Thyroid gland (tissue), 4 donors: ENCODE data around the gene PNPLA1. TPM values are rescaled to one million over a fixed set of nuclear protein-coding genes. Genes with fewer than 3 reads are reported as not detected.

Source experiments
- DNase-seq, 2 donors: peaks; one replicate each; pipeline ENCODE4 v3.0.0-alpha.2; 2019
- H3K27ac ChIP-seq, 3 donors: fragments of 200-600 bp; sonication (generic); 1 replicate in 2 of 3; 2 replicates in 1 of 3; pipeline ENCODE4 v1.5.1; 2016 to 2019; ENCODE audit warnings: mild to moderate bottlenecking in 1 of 3, moderate library complexity in 1 of 3
- H3K27me3 ChIP-seq: fragments of 200-600 bp; sonication (generic); one replicate; pipeline ENCODE4 v1.5.1; 2019
- H3K36me3 ChIP-seq, 2 donors: fragments of 200-600 bp; sonication (generic); one replicate each; pipeline ENCODE4 v1.5.1; 2016 to 2019
- H3K4me1 ChIP-seq, 2 donors: fragments of 200-600 bp; sonication (generic); one replicate each; pipeline ENCODE4 v1.5.1; 2017 to 2019
- H3K4me3 ChIP-seq, 3 donors: fragments of 200-600 bp; sonication (generic); replicated peaks in 1 of 3; 1 replicate in 2 of 3; 2 replicates in 1 of 3; pipeline ENCODE4 v1.5.1; 2016; ENCODE audit warnings: mild to moderate bottlenecking in 1 of 3
- H3K9me3 ChIP-seq: fragments of 200-600 bp; sonication (generic); one replicate; pipeline ENCODE4 v1.5.1; 2017
- CTCF ChIP-seq, 6 experiments: fragments of 200-600 bp in 3 of 6; fragments of 450-650 bp in 3 of 6; sonication (generic) in 3 of 6; IDR thresholded peaks; one replicate each; pipeline ENCODE4 v1.5.1; 2016 to 2019; ENCODE audit warnings: antibody characterized with exemption in 6 of 6, mild to moderate bottlenecking in 2 of 6, inconsistent platforms in 1 of 6, moderate library complexity in 1 of 6
- POLR2A ChIP-seq, 2 donors: fragments of 450-650 bp; IDR thresholded peaks; one replicate each; pipeline ENCODE4 v1.6.1; 2017; ENCODE audit warnings: antibody characterized with exemption in 2 of 2, mild to moderate bottlenecking in 2 of 2, moderate library complexity in 1 of 2
- WGBS, 2 donors: methylation state at CpG; one replicate each; pipeline ENCODE4 v1.1.5; 2017; 5-methylcytosine and 5-hydroxymethylcytosine counted together
- intact Hi-C: fragments of 100-400 bp; cut with DNase I; formaldehyde crosslinking; loops from one replicate; pipeline ENCODE4 v1.15.1; 2023
- total RNA-seq, 4 donors: library from RNA; depleted of rRNA; stranded (reverse); fragments of >200 nt; gene quantifications; one replicate each; pipeline ENCODE4 v1.2.3, GENCODE V29; 2016

Gene PNPLA1
- total RNA-seq, 4 donors from 2014 or later, result 0.11 TPM; not detected in 3

GRCh38 chr6:36333931-36334725 is 64.3 kb downstream of the PNPLA1 start:
- TF ChIP-seq POLR2A (IDR thresholded peaks at IDR 0.05) (no peak), CTCF (IDR thresholded peaks at IDR 0.05) (no peak)
- no peaks in the 10 kb centered on the region for H3K4me1 ChIP-seq
- intact Hi-C loops, result no loop called here
- no peak for DNase-seq
- H3K27ac ChIP-seq, result peak overlapping the region in 1 of 3 donors; percentile 24
- no peak overlapping the region for H3K4me3 ChIP-seq
- H3K9me3 ChIP-seq, result no peaks in the 10 kb centered on the region
- no peaks in the 10 kb centered on the region for H3K36me3 ChIP-seq
- 53 to 63% methylated on average over 20 of the region's 20 CpGs for WGBS, 2 donors
- no peaks in the 10 kb centered on the region for H3K27me3 ChIP-seq

- TF ChIP-seq POLR2A (IDR thresholded peaks at IDR 0.05) (no peak), CTCF (IDR thresholded peaks at IDR 0.05) (no peak)
- no peak for DNase-seq
- Histone ChIP-seq H3K4me3 (no peak overlapping the region), H3K4me1 (no peaks in the 10 kb centered on the region), H3K27me3 (no peaks in the 10 kb centered on the region), H3K36me3 (no peaks in the 10 kb centered on the region), H3K9me3 (no peaks in the 10 kb centered on the region), H3K27ac (no peak overlapping the region)
- 74 to 80% methylated on average over 14 of the region's 14 CpGs for WGBS, 2 donors
- intact Hi-C loops, result no loop called here
These were observed 65.1 kb downstream of the PNPLA1 start for GRCh38 chr6:36334832-36335459.

- TF ChIP-seq CTCF (IDR thresholded peaks at IDR 0.05), result no peak
- TF ChIP-seq POLR2A (IDR thresholded peaks at IDR 0.05), result no peak
- no peaks in the 10 kb centered on the region for H3K27me3 ChIP-seq
- no peaks in the 10 kb centered on the region for H3K9me3 ChIP-seq
- 90 to 94% methylated on average over 14 of the region's 14 CpGs for WGBS, 2 donors
- peaks cover 0 to 2% of the 10 kb centered on the region in 2 donors for H3K4me1 ChIP-seq
- H3K4me3 ChIP-seq, result no peak overlapping the region
- H3K27ac ChIP-seq, result no peak overlapping the region
- H3K36me3 ChIP-seq, result no peaks in the 10 kb centered on the region
- intact Hi-C loops, result no loop called here
- DNase-seq, result no peak
These were observed 65.8 kb downstream of the PNPLA1 start for GRCh38 chr6:36335465-36336207.

GRCh38 chr6:36336208-36336710 is 66.4 kb downstream of the PNPLA1 start:
- H3K36me3 ChIP-seq, result no peaks in the 10 kb centered on the region
- no peak overlapping the region for H3K4me3 ChIP-seq
- no peak for DNase-seq
- intact Hi-C loops, result no loop called here
- peaks cover 5 to 6% of the 10 kb centered on the region in 2 donors for H3K4me1 ChIP-seq
- no peaks in the 10 kb centered on the region for H3K27me3 ChIP-seq
- H3K27ac ChIP-seq, result no peak overlapping the region
- WGBS, 2 donors, result 80 to 94% methylated on average over 5 of the region's 5 CpGs
- H3K9me3 ChIP-seq, result no peaks in the 10 kb centered on the region
- TF ChIP-seq CTCF (IDR thresholded peaks at IDR 0.05) (no peak), POLR2A (IDR thresholded peaks at IDR 0.05) (no peak)
